Large intestine (tissue), 3 donors: ENCODE measurements around the gene BPIFB3. TPM values are rescaled to one million over a fixed set of nuclear protein-coding genes. Genes with fewer than 3 reads are reported as not detected.
"Not testable (repeated sequence)": the region's sequence is repeated elsewhere in the genome, so short reads cannot be mapped to it uniquely, and the experiment has no call there.

Source experiments
- DNase-seq, 2 donors: peaks; one replicate each; pipeline versions ENCODE4 v3.0.0 to v3.0.0-alpha.2; 2013
- H3K27ac ChIP-seq: one replicate; pipeline ENCODE4 v1.5.1; 2013; ENCODE audit warnings: low read length
- H3K27me3 ChIP-seq: 2 replicates; pipeline ENCODE4 v1.6.1; 2013; ENCODE audit warnings: low read length; ENCODE audit not compliant: control insufficient read depth, insufficient read depth
- H3K36me3 ChIP-seq: 2 replicates; pipeline ENCODE4 v1.6.1; 2013; ENCODE audit warnings: low read length; ENCODE audit not compliant: control insufficient read depth, insufficient read depth
- H3K4me1 ChIP-seq: one replicate; pipeline ENCODE4 v1.6.1; 2013; ENCODE audit warnings: low read length; ENCODE audit not compliant: control insufficient read depth, insufficient read depth
- H3K4me3 ChIP-seq: one replicate; pipeline ENCODE4 v1.5.1; 2013; ENCODE audit warnings: low read length
- H3K9me3 ChIP-seq: one replicate; pipeline ENCODE4 v1.6.1; 2013; ENCODE audit warnings: mild to moderate bottlenecking, low read depth, low read length, moderate library complexity; ENCODE audit not compliant: control insufficient read depth
- WGBS: methylation state at CpG from one replicate; pipeline ENCODE4 v1.1.5; 2013; ENCODE audit warnings: low lambda C conversion rate; ENCODE audit not compliant: insufficient coverage; 5-methylcytosine and 5-hydroxymethylcytosine counted together
- polyA plus RNA-seq: library from polyadenylated mRNA; unstranded; fragments of 120-200 nt; gene quantifications from one replicate; pipeline ENCODE4 v1.2.1, GENCODE V29; 2013

BPIFB3 gene
- polyA plus RNA-seq, 1 donor, result not detected

- no CpG with 5 or more reads among the region's 3 CpGs for WGBS
- Histone ChIP-seq H3K36me3 (no peaks in the 10 kb centered on the region), H3K27me3 (no peaks in the 10 kb centered on the region), H3K9me3 (no peaks in the 10 kb centered on the region), H3K4me1 (no peaks in the 10 kb centered on the region), H3K4me3 (no peak overlapping the region), H3K27ac (no peak overlapping the region)
- DNase-seq, result no peak
These were observed 38.0 kb downstream of the BPIFB3 start for GRCh38 chr20:33091693-33092092.

DNA sequence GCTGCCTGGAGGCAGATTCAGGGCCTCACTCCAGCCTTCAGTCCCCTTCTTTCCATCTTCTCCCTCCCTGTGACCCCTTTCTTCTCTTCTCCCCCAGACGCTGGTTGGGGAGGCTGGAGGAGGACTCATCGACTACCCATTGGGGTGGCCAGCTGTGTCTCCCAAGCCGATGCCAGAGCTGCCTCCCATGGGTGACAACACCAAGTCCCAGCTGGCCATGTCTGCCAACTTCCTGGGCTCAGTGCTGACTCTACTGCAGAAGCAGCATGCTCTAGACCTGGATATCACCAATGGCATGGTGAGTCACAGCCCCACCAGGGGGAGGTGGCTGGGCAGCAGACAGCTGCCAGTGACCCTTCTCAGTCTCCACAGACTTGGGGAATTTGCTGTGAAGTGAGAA is 38.7 kb downstream of the BPIFB3 start:
- no peaks in the 10 kb centered on the region for H3K4me1 ChIP-seq
- DNase-seq, result no peak
- no CpG with 5 or more reads among the region's 3 CpGs for WGBS
- H3K27me3 ChIP-seq, result no peaks in the 10 kb centered on the region
- no peaks in the 10 kb centered on the region for H3K9me3 ChIP-seq
- no peaks in the 10 kb centered on the region for H3K36me3 ChIP-seq
- H3K4me3 ChIP-seq, result no peak overlapping the region
- no peak overlapping the region for H3K27ac ChIP-seq

DNA sequence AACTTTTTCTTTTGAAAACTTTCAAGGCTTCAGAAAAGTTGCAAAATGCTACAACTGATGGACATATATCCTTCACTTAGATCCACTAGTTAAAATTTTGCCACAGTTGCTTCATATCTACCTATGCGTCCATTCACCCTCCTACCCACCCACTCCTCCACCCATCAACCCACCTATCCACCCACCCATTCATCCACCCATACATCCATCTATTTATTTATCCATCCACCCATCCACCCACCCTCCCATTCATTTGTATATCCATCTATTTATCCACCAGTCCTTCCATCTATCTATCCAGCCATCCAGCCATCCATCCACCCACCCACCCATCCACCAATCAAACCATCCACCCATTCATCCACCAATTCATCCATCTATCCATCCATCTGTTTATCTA is 39.4 kb downstream of the BPIFB3 start:
- WGBS, result no CpG with 5 or more reads among the region's 1 CpG
- Histone ChIP-seq H3K36me3 (no peaks in the 10 kb centered on the region), H3K27ac (no peak overlapping the region), H3K4me1 (no peaks in the 10 kb centered on the region), H3K27me3 (no peaks in the 10 kb centered on the region), H3K4me3 (no peak overlapping the region), H3K9me3 (no peaks in the 10 kb centered on the region)
- no peak for DNase-seq

DNA sequence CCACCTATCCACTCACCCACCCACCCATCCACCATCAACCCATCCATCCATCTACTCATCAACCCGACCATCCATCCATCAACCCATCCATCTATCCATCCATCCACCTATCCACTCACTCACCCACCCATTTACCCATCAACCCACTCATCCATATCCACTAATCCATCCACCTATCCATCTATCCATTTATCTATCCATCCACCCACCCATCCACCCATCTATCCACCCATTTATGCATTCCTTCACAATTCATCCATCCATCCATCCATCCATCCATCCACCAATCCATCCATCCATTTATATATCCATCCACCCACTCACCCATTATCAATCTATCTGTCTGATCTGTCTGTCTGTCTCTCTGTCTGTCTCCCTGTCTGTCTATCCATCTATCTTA is 39.9 kb downstream of the BPIFB3 start:
- H3K9me3 ChIP-seq, result no peaks in the 10 kb centered on the region
- DNase-seq, result no peak
- no peaks in the 10 kb centered on the region for H3K36me3 ChIP-seq
- no peak overlapping the region for H3K27ac ChIP-seq
- no peaks in the 10 kb centered on the region for H3K27me3 ChIP-seq
- no peak overlapping the region for H3K4me3 ChIP-seq
- no CpG with 5 or more reads among the region's 1 CpG for WGBS
- H3K4me1 ChIP-seq, result no peaks in the 10 kb centered on the region

DNA sequence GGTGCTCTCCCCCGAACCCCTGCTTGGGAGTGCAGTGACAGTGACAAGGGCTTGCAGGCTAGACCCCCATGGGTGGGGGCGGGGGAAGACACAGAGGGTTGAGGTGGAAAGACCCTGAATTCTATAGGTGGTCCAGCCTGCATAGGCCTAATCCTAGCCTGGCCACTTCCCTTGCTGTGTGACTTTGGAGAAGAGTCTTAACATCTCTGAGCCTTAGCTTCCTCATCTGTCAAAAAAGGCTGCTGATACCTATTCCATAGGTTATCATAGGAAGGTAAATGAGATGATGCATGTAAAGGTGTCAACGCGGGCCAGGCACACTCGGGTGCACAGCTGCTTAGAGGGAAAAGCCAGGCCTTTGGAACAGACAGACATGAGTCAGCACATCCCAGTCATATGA is 41.5 kb downstream of the BPIFB3 start:
- no peak overlapping the region for H3K4me3 ChIP-seq

DNA sequence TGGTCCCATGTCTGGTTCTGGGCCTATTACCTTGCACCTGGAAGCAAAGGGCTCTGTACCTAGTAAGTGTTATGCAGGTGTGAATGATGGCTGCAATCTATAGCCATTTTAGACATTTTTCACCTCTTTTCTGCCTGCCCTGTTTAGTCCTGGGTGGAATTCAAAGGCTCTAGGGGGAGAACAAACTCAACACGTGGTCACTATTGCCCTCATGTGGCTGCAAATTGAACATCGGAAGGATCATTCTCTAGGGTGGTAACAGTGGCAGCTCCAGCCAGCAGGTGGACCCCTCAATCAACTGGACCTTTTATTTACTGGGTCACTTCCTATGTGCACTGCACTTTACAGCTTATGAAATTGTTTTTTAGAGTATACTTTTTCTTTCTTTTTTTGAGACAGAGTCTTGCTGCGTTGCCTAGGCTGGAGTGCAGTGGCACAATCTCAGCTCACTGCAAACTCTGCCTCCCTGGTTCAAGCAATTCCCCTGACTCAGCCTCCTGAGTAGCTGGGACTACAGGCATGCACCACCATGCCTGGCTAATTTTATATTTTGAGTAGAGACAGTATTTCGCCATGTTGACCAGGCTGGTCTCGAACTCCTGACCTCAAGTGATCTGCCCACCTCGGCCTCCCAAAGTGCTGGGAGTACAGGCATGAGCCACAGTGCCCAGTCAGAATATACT is 42.3 kb downstream of the BPIFB3 start:
- not testable (repeated sequence) for H3K9me3 ChIP-seq, H3K27ac ChIP-seq, H3K36me3 ChIP-seq, H3K27me3 ChIP-seq, H3K4me1 ChIP-seq, H3K4me3 ChIP-seq
- peak; percentile 12 to 34 for DNase-seq
- no CpG with 5 or more reads among the region's 6 CpGs for WGBS

More for the DNA sequence above, 41.5 kb downstream of the BPIFB3 start:
- no peak for DNase-seq
- Histone ChIP-seq H3K9me3 (no peaks in the 10 kb centered on the region), H3K4me1 (no peaks in the 10 kb centered on the region), H3K36me3 (no peaks in the 10 kb centered on the region), H3K27ac (no peak overlapping the region), H3K27me3 (no peaks in the 10 kb centered on the region)
- no CpG with 5 or more reads among the region's 5 CpGs for WGBS

- H3K27me3 ChIP-seq, result no peaks in the 10 kb centered on the region
- no peaks in the 10 kb centered on the region for H3K4me1 ChIP-seq
- no peak for DNase-seq
- no CpG with 5 or more reads among the region's 4 CpGs for WGBS
- H3K9me3 ChIP-seq, result no peaks in the 10 kb centered on the region
- no peaks in the 10 kb centered on the region for H3K36me3 ChIP-seq
- no peak overlapping the region for H3K4me3 ChIP-seq
- no peak overlapping the region for H3K27ac ChIP-seq
These were observed 43.3 kb downstream of the BPIFB3 start for GRCh38 chr20:33097001-33097400.

- no peak for DNase-seq
- H3K9me3 ChIP-seq, result no peaks in the 10 kb centered on the region
- H3K4me1 ChIP-seq, result no peaks in the 10 kb centered on the region
- no peak overlapping the region for H3K4me3 ChIP-seq
- no peaks in the 10 kb centered on the region for H3K27me3 ChIP-seq
- WGBS, result no CpG with 5 or more reads among the region's 10 CpGs
- H3K27ac ChIP-seq, result no peak overlapping the region
- H3K36me3 ChIP-seq, result no peaks in the 10 kb centered on the region
These were observed 46.3 kb downstream of the BPIFB3 start for GRCh38 chr20:33099843-33100538.

DNA sequence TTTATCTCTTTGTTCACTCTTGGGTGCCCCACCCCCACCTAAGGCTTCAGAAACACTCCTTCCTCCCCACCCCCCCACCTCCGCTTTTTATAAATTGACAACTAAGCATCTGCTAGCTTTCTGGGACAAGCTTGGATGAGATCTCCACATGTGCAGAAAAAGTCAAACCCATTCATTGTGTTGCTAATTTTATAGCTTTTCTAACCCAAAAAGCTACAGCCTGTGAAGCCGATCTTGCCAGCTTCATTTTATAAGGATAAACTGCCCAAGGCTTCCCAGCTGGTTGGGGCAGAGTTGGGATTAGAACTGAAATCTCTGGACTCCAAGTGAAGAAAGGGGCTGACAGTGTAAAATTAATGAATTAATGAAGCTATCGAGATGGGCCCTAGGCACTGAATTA is 49.9 kb downstream of the BPIFB3 start:
- Histone ChIP-seq H3K4me1 (no peaks in the 10 kb centered on the region), H3K9me3 (no peaks in the 10 kb centered on the region), H3K27me3 (peaks cover 5% of the 10 kb centered on the region), H3K4me3 (no peak overlapping the region), H3K27ac (no peak overlapping the region), H3K36me3 (no peaks in the 10 kb centered on the region)
- WGBS, result 100% methylated on average over 1 of the region's 3 CpGs
- DNase-seq, result no peak

- Histone ChIP-seq H3K9me3 (no peaks in the 10 kb centered on the region), H3K27ac (no peak overlapping the region)
- no CpG with 5 or more reads among the region's 3 CpGs for WGBS
These were observed 50.6 kb downstream of the BPIFB3 start for GRCh38 chr20:33104336-33104735.

More at GRCh38 chr20:33104336-33104735, 50.6 kb downstream of the BPIFB3 start:
- Histone ChIP-seq H3K27me3 (peaks cover 5% of the 10 kb centered on the region), H3K4me1 (no peaks in the 10 kb centered on the region), H3K36me3 (no peaks in the 10 kb centered on the region), H3K4me3 (no peak overlapping the region)
- no peak for DNase-seq
